Coronary artery (tissue), 2 donors: ENCODE measurements around the gene SYT11.
"Not testable (repeated sequence)": the region's sequence is repeated elsewhere in the genome, so short reads cannot be mapped to it uniquely, and the experiment has no call there.

ENCODE experiments used
- DNase-seq: peaks from one replicate; pipeline ENCODE4 v3.0.0-alpha.2; 2017; ENCODE audit warnings: low spot score
- H3K27ac ChIP-seq, 2 donors: fragments of 200-600 bp; sonication (generic); one replicate each; pipeline ENCODE4 v1.5.1; 2016 to 2019
- H3K4me3 ChIP-seq: fragments of 200-600 bp; sonication (generic); 2 replicates; pipeline ENCODE4 v1.5.1; 2016; ENCODE audit warnings: mild to moderate bottlenecking, moderate library complexity
- TF ChIP-seq, protein P1 (sequence below): fragments of 200-600 bp; sonication (generic); IDR thresholded peaks from one replicate; pipeline ENCODE4 v1.5.1; 2019; ENCODE audit warnings: antibody characterized with exemption

Gene SYT11

GRCh38 chr1:155833665-155834295 lies 25.6 kb upstream of the SYT11 start:
- Histone ChIP-seq H3K4me3 (no peak overlapping the region), H3K27ac (no peak overlapping the region)
- TF ChIP-seq, protein P1, sequence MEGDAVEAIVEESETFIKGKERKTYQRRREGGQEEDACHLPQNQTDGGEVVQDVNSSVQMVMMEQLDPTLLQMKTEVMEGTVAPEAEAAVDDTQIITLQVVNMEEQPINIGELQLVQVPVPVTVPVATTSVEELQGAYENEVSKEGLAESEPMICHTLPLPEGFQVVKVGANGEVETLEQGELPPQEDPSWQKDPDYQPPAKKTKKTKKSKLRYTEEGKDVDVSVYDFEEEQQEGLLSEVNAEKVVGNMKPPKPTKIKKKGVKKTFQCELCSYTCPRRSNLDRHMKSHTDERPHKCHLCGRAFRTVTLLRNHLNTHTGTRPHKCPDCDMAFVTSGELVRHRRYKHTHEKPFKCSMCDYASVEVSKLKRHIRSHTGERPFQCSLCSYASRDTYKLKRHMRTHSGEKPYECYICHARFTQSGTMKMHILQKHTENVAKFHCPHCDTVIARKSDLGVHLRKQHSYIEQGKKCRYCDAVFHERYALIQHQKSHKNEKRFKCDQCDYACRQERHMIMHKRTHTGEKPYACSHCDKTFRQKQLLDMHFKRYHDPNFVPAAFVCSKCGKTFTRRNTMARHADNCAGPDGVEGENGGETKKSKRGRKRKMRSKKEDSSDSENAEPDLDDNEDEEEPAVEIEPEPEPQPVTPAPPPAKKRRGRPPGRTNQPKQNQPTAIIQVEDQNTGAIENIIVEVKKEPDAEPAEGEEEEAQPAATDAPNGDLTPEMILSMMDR, result no peak
- DNase-seq, result no peak

GRCh38 chr1:155834296-155834926 lies 25.0 kb upstream of the SYT11 start:
- Histone ChIP-seq H3K4me3 (no peak overlapping the region), H3K27ac (no peak overlapping the region)
- DNase-seq, result no peak
- TF ChIP-seq, protein P1, result no peak

- not testable (repeated sequence) for DNase-seq, H3K4me3 ChIP-seq, H3K27ac ChIP-seq
Observed at GRCh38 chr1:155834927-155835399, 24.4 kb upstream of the SYT11 start.

DNA sequence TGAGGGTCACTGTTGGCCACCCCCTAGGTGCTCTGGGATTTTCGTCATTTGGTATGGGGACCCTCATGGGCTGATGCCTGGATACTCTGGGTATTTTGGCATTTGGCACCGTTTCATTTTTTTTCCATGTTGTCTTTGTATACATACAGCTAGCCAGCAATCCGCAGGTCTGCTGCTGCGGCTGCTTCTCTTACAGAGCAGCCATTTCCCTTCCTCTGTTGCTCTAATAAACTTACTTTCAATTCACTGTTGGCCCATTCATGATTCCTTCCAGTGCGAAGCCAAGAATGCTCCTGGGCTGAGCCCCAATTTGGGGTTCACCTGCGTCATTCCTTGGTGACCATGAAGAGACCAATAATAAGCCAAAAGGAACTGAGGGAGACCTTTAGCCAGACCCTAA lies 23.8 kb upstream of the SYT11 start:
- H3K4me3 ChIP-seq, result no peak overlapping the region
- TF ChIP-seq, protein P1, result no peak
- no peak overlapping the region for H3K27ac ChIP-seq
- no peak for DNase-seq

GRCh38 chr1:155840386-155840785 lies 19.0 kb upstream of the SYT11 start:
- DNase-seq, result no peak
- TF ChIP-seq, protein P1, result no peak
- Histone ChIP-seq H3K4me3 (no peak overlapping the region), H3K27ac (no peak overlapping the region)

DNA sequence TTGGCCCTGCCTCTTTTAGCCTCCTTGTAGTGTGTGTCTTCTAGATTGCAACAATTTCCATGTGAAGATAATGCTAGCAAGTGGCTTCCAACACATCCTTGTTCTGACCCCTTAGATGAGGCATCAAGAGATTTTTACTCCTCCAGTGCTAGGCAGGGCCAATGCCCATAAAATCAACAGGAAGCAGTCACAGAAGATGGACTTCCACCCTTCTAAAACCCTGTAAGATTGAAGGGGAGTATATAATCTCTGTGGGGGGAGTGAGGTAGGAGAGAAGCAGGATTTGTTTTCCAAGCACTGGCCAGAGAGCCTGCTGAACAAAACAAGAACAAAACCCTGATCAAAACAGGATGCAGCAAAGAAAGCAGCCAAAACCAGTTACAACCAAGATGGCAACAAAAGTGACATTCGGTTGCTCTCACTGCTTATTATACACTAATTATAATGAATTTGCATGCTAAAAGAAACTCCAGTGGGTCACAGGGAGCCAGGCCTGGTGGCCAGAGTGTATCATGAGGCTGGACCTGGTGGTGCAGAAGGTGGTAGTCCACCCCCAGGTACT lies 14.4 kb upstream of the SYT11 start:
- no peak overlapping the region for H3K27ac ChIP-seq
- no peak overlapping the region for H3K4me3 ChIP-seq
- DNase-seq, result no peak
- TF ChIP-seq, protein P1, result no peak

DNA sequence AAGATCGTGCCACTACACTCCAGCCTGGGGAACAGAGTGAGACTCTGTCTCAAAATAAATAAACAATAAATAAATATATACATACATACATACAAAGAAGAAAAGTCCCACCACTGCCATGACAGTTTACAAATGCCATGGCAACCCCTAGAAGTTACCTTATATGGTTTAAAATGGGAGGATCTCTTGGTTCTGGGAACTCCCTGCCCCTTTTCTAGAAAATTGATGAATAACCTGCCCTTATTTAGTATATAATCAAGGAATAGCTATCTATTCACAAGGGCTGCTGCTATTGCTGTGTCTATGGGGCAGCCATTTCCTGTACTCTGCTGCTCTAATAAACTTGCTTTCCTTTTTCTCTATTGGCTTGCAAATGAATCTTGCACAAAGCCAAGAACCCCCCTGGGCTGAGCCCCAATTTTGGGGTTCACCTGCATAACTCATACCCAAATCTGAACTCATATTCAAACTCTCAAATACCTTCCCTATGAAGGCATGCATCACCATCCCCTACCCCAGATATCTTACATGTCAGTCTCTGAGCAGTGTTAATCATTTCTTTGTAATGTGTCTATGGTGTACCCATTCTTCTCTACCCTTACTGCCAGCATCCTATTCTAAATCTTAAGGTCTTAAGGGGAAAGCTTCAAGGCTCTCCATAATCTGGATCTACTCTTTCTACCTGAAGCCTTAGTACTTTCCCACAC lies 11.4 kb upstream of the SYT11 start:
- Histone ChIP-seq H3K4me3 (no peak overlapping the region), H3K27ac (no peak overlapping the region)
- no peak for DNase-seq
- TF ChIP-seq, protein P1, result no peak
